B cell (primary cell): Measurements from ENCODE around the gene CPNE4. TPM values are rescaled to one million over a fixed set of nuclear protein-coding genes. Genes with fewer than 3 reads are reported as not detected.

Experiments
- ATAC-seq: fragments of 200-7000 bp; cut with Tn5 transposase; one replicate; pipeline ENCODE4 v1.10.0; 2021; ENCODE audit warnings: low read depth, mild to moderate bottlenecking, moderate number of reproducible peaks, moderate library complexity
- CTCF ChIA-PET: fragments of 350-600 bp; sonication (Branson Sonifier 250); formaldehyde crosslinking; loops from one replicate; lab custom pipeline; 2021; ENCODE audit warnings: antibody characterized with exemption, inconsistent platforms; lab: Charles Lee
- POLR2A ChIA-PET: fragments of 350-600 bp; sonication (Branson Sonifier 250); formaldehyde crosslinking; loops from one replicate; lab custom pipeline; 2021; ENCODE audit warnings: antibody characterized with exemption; lab: Charles Lee
- DNase-seq: peaks from one replicate; pipeline ENCODE4 v3.0.0; 2013
- H2AFZ ChIP-seq: 2 replicates; pipeline ENCODE4 v1.6.1; 2012; ENCODE audit warnings: mild to moderate bottlenecking, low read depth, low read length; ENCODE audit not compliant: insufficient read depth, poor library complexity, severe bottlenecking
- H3K27ac ChIP-seq, 2 donors: 1 replicate in 1 of 2; 2 replicates in 1 of 2; pipeline ENCODE4 v1.5.1; 2012 to 2013; ENCODE audit warnings: low read length in 2 of 2, mild to moderate bottlenecking in 2 of 2, moderate library complexity in 1 of 2
- H3K27me3 ChIP-seq, 4 experiments: fragments of 200-600 bp in 1 of 4; sonication (generic) in 1 of 4; replicated peaks in 1 of 4; 1 replicate in 2 of 4; 2 replicates in 2 of 4; pipeline versions ENCODE4 v1.6.1 to v1.7.0; 2013 to 2016; ENCODE audit warnings: low read length in 3 of 4, mild to moderate bottlenecking in 2 of 4, mixed read lengths in 1 of 4, moderate library complexity in 1 of 4; ENCODE audit not compliant: insufficient read depth in 4 of 4, control insufficient read depth in 3 of 4; ENCODE audit errors: control extremely low read depth in 1 of 4
- H3K36me3 ChIP-seq, 2 experiments: replicated peaks in 1 of 2; 1 replicate in 1 of 2; 2 replicates in 1 of 2; pipeline versions ENCODE4 v1.6.1 to v1.7.1; 2013; ENCODE audit warnings: low read length in 1 of 2; ENCODE audit not compliant: insufficient read depth in 2 of 2, control insufficient read depth in 1 of 2; ENCODE audit errors: control extremely low read depth in 1 of 2, extremely low read depth in 1 of 2
- H3K4me1 ChIP-seq, 2 donors: fragments of 200-600 bp in 1 of 2; sonication (generic) in 1 of 2; 1 replicate in 1 of 2; 2 replicates in 1 of 2; pipeline versions ENCODE4 v1.5.1 to v1.6.1; 2013 to 2017; ENCODE audit warnings: low read length in 2 of 2; ENCODE audit not compliant: control insufficient read depth in 2 of 2, insufficient read depth in 2 of 2
- H3K4me2 ChIP-seq: replicated peaks from 2 replicates; pipeline ENCODE3; 2012; ENCODE audit warnings: mild to moderate bottlenecking, low read depth, low read length; ENCODE audit not compliant: poor library complexity, severe bottlenecking
- H3K4me3 ChIP-seq, 5 experiments: fragments of 200-600 bp in 1 of 5; sonication (generic) in 1 of 5; 1 replicate in 3 of 5; 2 replicates in 2 of 5; pipeline versions ENCODE4 v1.5.1 to v1.7.0; 2011 to 2016; ENCODE audit warnings: low read length in 4 of 5, mild to moderate bottlenecking in 4 of 5, low read depth in 2 of 5, control low read depth in 1 of 5, moderate library complexity in 1 of 5; ENCODE audit not compliant: insufficient read depth in 1 of 5; ENCODE audit errors: control extremely low read depth in 1 of 5, extremely low read depth in 1 of 5
- H3K79me2 ChIP-seq: fragments of 200-600 bp; sonication (generic); one replicate; pipeline ENCODE4 v1.6.0; 2016; ENCODE audit warnings: low read length; ENCODE audit not compliant: control insufficient read depth, insufficient read depth
- H3K9ac ChIP-seq: fragments of 200-600 bp; sonication (generic); 2 replicates; pipeline ENCODE4 v1.6.1; 2017; ENCODE audit warnings: mild to moderate bottlenecking, low read length, moderate library complexity
- H3K9me3 ChIP-seq, 3 donors: one replicate each; pipeline versions ENCODE4 v1.6.1 to v1.7.1; 2013; ENCODE audit warnings: low read length in 2 of 3; ENCODE audit not compliant: control insufficient read depth in 2 of 3, insufficient read depth in 1 of 3; ENCODE audit errors: control extremely low read depth in 1 of 3
- H4K20me1 ChIP-seq: 2 replicates; pipeline ENCODE4 v1.6.0; 2012; ENCODE audit warnings: mild to moderate bottlenecking, low read length; ENCODE audit not compliant: insufficient read depth, control insufficient read depth, poor library complexity, severe bottlenecking
- H3K27ac Mint-ChIP-seq: one replicate; pipeline ENCODE4 v1.8.0; 2021; ENCODE audit warnings: mixed read lengths
- H3K27me3 Mint-ChIP-seq: one replicate; pipeline ENCODE4 v1.8.0; 2021; ENCODE audit warnings: mixed read lengths
- H3K4me1 Mint-ChIP-seq: one replicate; pipeline ENCODE4 v1.8.0; 2021; ENCODE audit warnings: mixed read lengths
- H3K4me3 Mint-ChIP-seq: one replicate; pipeline ENCODE4 v1.8.0; 2021; ENCODE audit warnings: mixed read lengths
- H3K9me3 Mint-ChIP-seq: one replicate; pipeline ENCODE4 v1.8.0; 2022; ENCODE audit warnings: mixed read lengths; ENCODE audit not compliant: insufficient read depth
- CTCF ChIP-seq: fragments of 200-600 bp; IDR thresholded peaks from one replicate; pipeline ENCODE4 v1.8.0; 2022; ENCODE audit warnings: antibody characterized with exemption, mild to moderate bottlenecking
- EZH2 ChIP-seq: IDR thresholded peaks from 2 replicates; pipeline ENCODE4 v1.6.1; 2012; ENCODE audit warnings: borderline replicate concordance, low read depth, mild to moderate bottlenecking, moderate library complexity, low read length; ENCODE audit not compliant: insufficient read depth, poor library complexity, severe bottlenecking
- WGBS: methylation state at CpG from one replicate; pipeline ENCODE4 v1.1.5; 2013; ENCODE audit warnings: missing lambda C conversion rate; ENCODE audit not compliant: insufficient coverage; 5-methylcytosine and 5-hydroxymethylcytosine counted together
- intact Hi-C: fragments of 100-400 bp; cut with micrococcal nuclease; formaldehyde crosslinking; loops from one replicate; pipeline ENCODE4 v1.10.0; 2022
- polyA plus RNA-seq: library from polyadenylated mRNA; depleted of rRNA; stranded (reverse); fragments of >200 nt; gene quantifications from 2 replicates; pipeline ENCODE4 v1.2.3, GENCODE V29; 2012
- total RNA-seq, 2 donors: library from RNA; stranded (reverse); fragments of 120-200 nt in 1 of 2; gene quantifications; 1 replicate in 1 of 2; 2 replicates in 1 of 2; pipeline versions ENCODE4 v1.2.3 to v1.2.4, GENCODE V29; 2013 to 2022

The CPNE4 gene
- total and polyA plus RNA-seq, 2 donors (not counting 1 experiment from before 2014, with no cell fraction given) = not detected

DNA sequence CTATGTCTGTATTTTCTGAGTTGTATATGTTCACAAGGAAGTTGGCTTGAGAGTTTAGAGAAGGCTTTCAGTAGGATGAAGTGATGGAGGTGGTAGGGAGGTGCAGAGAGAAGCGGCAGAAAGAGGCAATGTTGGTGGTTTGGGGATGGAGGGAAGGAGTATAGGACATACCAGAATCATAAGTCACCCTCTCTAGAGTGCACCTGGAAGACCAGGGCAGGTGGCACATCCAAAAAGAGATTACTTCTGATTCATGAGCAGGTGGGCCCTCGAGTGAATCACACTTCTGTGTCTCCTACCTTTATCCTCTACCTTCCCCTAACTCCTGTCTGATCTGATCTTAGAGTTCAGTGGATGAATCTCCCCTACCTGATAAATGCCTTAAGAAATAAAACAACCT lies 490.3 kb downstream of the CPNE4 start:
- intact Hi-C loops = no loop called here
- Histone ChIP-seq H3K9me3 (no peaks in the 10 kb centered on the region), H3K9ac (no peak overlapping the region), H3K4me1 (no peaks in the 10 kb centered on the region), H2AFZ (no peak overlapping the region), H3K4me3 (no peak overlapping the region), H3K79me2 (no peaks in the 10 kb centered on the region), H3K4me2 (no peak overlapping the region), H3K36me3 (no peaks in the 10 kb centered on the region), H3K27me3 (peaks cover 0 to 6% (median 0%) of the 10 kb centered on the region in 4 experiments), H4K20me1 (no peaks in the 10 kb centered on the region), H3K27ac (no peak overlapping the region)
- H3K4me1 Mint-ChIP-seq = no peaks in the 10 kb centered on the region
- H3K9me3 Mint-ChIP-seq = no peaks in the 10 kb centered on the region
- peaks cover 36% of the 10 kb centered on the region for H3K27me3 Mint-ChIP-seq
- DNase-seq = no peak
- no peak overlapping the region for H3K27ac Mint-ChIP-seq
- WGBS = 60% methylated on average over 1 of the region's 2 CpGs
- ATAC-seq = no peak
- CTCF ChIA-PET = no interaction called here
- no peak overlapping the region for H3K4me3 Mint-ChIP-seq
- POLR2A ChIA-PET = no interaction called here
- no peak for TF ChIP-seq CTCF
- no peak for TF ChIP-seq EZH2

DNA sequence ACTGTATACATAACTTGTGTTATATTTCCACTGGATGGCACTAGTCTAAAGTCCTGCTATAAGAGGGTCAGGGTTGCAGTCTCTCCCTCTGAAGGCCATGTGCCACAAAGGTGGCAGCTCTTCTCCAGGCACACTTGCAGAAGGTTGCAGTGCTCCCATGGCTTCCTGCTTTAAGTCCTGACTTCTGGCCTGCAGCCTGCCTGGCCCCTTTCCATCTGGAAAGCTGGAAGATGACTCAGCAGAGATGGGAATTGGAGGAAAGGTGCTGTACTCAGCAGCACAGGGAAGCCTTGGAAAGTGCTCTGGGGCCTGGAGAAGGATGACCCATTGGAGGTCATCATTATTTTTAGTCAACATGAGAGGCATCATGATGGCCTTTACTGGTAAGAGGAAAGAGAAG lies 491.1 kb downstream of the CPNE4 start:
- POLR2A ChIA-PET = no interaction called here
- no peak for DNase-seq
- intact Hi-C loops = no loop called here
- Histone ChIP-seq H3K4me2 (no peak overlapping the region), H3K9ac (no peak overlapping the region), H4K20me1 (no peaks in the 10 kb centered on the region), H3K4me1 (no peaks in the 10 kb centered on the region), H3K4me3 (no peak overlapping the region), H3K27ac (no peak overlapping the region), H3K36me3 (no peaks in the 10 kb centered on the region), H3K9me3 (no peaks in the 10 kb centered on the region), H3K27me3 (peaks cover 0 to 6% (median 0%) of the 10 kb centered on the region in 4 experiments), H2AFZ (no peak overlapping the region), H3K79me2 (no peaks in the 10 kb centered on the region)
- TF ChIP-seq CTCF (no peak), EZH2 (no peak)
- ATAC-seq = no peak
- H3K4me3 Mint-ChIP-seq = no peak overlapping the region
- peaks cover 37% of the 10 kb centered on the region for H3K27me3 Mint-ChIP-seq
- peaks cover under 1% of the 10 kb centered on the region for H3K9me3 Mint-ChIP-seq
- no peaks in the 10 kb centered on the region for H3K4me1 Mint-ChIP-seq
- H3K27ac Mint-ChIP-seq = no peak overlapping the region
- CTCF ChIA-PET = no interaction called here
